Stomach (tissue), 9 donors: ENCODE measurements around the gene EPB41L2. TPM values are rescaled to one million over a fixed set of nuclear protein-coding genes. Genes with fewer than 3 reads are reported as not detected.
A peak's percentile ranks its signal among the peaks of the same experiment; 100 is the strongest.

ENCODE experiments used
- DNase-seq, 2 donors: peaks; one replicate each; pipeline versions ENCODE4 v3.0.0 to v3.0.0-alpha.2; 2013 to 2019
- H3K27ac ChIP-seq, 5 donors: fragments of 200-600 bp in 4 of 5; sonication (generic) in 4 of 5; one replicate each; pipeline ENCODE4 v1.5.1; 2013 to 2019; ENCODE audit warnings: mild to moderate bottlenecking in 1 of 5, moderate library complexity in 1 of 5
- H3K27me3 ChIP-seq, 3 donors: fragments of 200-600 bp; sonication (generic); one replicate each; pipeline ENCODE4 v1.5.1; 2017 to 2019; ENCODE audit warnings: mixed run types in 1 of 3
- H3K36me3 ChIP-seq, 4 donors: fragments of 200-600 bp; sonication (generic); 1 replicate in 3 of 4; 2 replicates in 1 of 4; pipeline ENCODE4 v1.5.1; 2016 to 2019
- H3K4me1 ChIP-seq, 4 donors: fragments of 200-600 bp; sonication (generic); one replicate each; pipeline ENCODE4 v1.5.1; 2016 to 2019
- H3K4me3 ChIP-seq, 4 donors: fragments of 200-600 bp; sonication (generic) in 3 of 4; one replicate each; pipeline ENCODE4 v1.5.1; 2016 to 2019; ENCODE audit warnings: mild to moderate bottlenecking in 1 of 4
- H3K9me3 ChIP-seq, 4 donors: fragments of 200-600 bp; sonication (generic); one replicate each; pipeline ENCODE4 v1.5.1; 2016 to 2019
- CTCF ChIP-seq, 7 experiments: fragments of 450-650 bp in 4 of 7; fragments of 200-600 bp in 3 of 7; sonication (generic) in 3 of 7; IDR thresholded peaks; one replicate each; pipeline ENCODE4 v1.5.1; 2016 to 2019; ENCODE audit warnings: antibody characterized with exemption in 7 of 7, control low read depth in 2 of 7, mild to moderate bottlenecking in 1 of 7
- EP300 ChIP-seq: sonication (generic); formaldehyde crosslinking; IDR thresholded peaks from one replicate; pipeline ENCODE4 v1.6.1; 2017; ENCODE audit warnings: antibody characterized with exemption
- POLR2A ChIP-seq, 4 donors: fragments of 450-650 bp; IDR thresholded peaks; one replicate each; pipeline ENCODE4 v1.6.1; 2016; ENCODE audit warnings: antibody characterized with exemption in 4 of 4, control low read depth in 2 of 4, mild to moderate bottlenecking in 1 of 4, moderate library complexity in 1 of 4
- POLR2AphosphoS5 ChIP-seq, 3 donors: sonication (generic); formaldehyde crosslinking; IDR thresholded peaks; one replicate each; pipeline ENCODE4 v1.6.1; 2016; ENCODE audit warnings: antibody characterized with exemption in 3 of 3
- WGBS, 5 donors: extraction: QIAGEN DNeasy Blood & Tissue Kit in 3 of 5; methylation state at CpG; one replicate each; pipeline versions ENCODE4 v1.1.5 to v1.1.7; 2013 to 2018; 5-methylcytosine and 5-hydroxymethylcytosine counted together
- intact Hi-C: fragments of 100-400 bp; cut with DNase I; formaldehyde crosslinking; loops from one replicate; pipeline ENCODE4 v1.15.1; 2023; ENCODE audit warnings: low total_unique reads
- polyA plus RNA-seq, 3 donors: library from polyadenylated mRNA; stranded (reverse); fragments of 200-250 nt; gene quantifications; one replicate each; pipeline ENCODE4 v1.2.3, GENCODE V29; 2013
- total RNA-seq, 5 donors: library from RNA; depleted of rRNA; stranded (reverse); fragments of >200 nt; gene quantifications; one replicate each; pipeline versions ENCODE4 v1.1.0 to v1.2.3, GENCODE V29; 2014 to 2016
- donor health status: healthy with polysubstance abuse.
- donor health status: Bipolar disorder and iron deficiency.
- donor health status: healthy.

Gene EPB41L2
- total and polyA plus RNA-seq, 8 donors: 12.5 to 238 (median 30.2) TPM

- intact Hi-C loops: no loop called here
- Histone ChIP-seq H3K27ac (no peak overlapping the region), H3K9me3 (no peaks in the 10 kb centered on the region), H3K4me3 (no peak overlapping the region), H3K4me1 (peaks cover 0 to 9% (median 1%) of the 10 kb centered on the region in 4 donors), H3K36me3 (no peaks in the 10 kb centered on the region), H3K27me3 (no peaks in the 10 kb centered on the region)
- 90 to 98% (median 98%) methylated on average over 6 of the region's 6 CpGs for WGBS, 5 donors
- no peak for DNase-seq
- TF ChIP-seq CTCF (IDR thresholded peaks at IDR 0.05) (no peak), POLR2A (IDR thresholded peaks at IDR 0.05) (no peak), EP300 (no peak), POLR2AphosphoS5 (IDR thresholded peaks at IDR 0.05) (no peak)
Measured at GRCh38 chr6:131024565-131024964, 38.5 kb downstream of the EPB41L2 start.

GRCh38 chr6:131023834-131024504 lies 39.1 kb downstream of the EPB41L2 start:
- peak in 1 of 2 donors; percentile 9 for DNase-seq
- no peaks in the 10 kb centered on the region for H3K9me3 ChIP-seq
- WGBS, 5 donors: 42 to 71% (median 58%) methylated on average over 3 of the region's 3 CpGs
- H3K36me3 ChIP-seq: no peaks in the 10 kb centered on the region
- TF ChIP-seq CTCF (IDR thresholded peaks at IDR 0.05): no peak
- no peak for TF ChIP-seq EP300
- no peak for TF ChIP-seq POLR2AphosphoS5 (IDR thresholded peaks at IDR 0.05)
- no peak for TF ChIP-seq POLR2A (IDR thresholded peaks at IDR 0.05)
- H3K27ac ChIP-seq: no peak overlapping the region
- peaks cover 0 to 7% (median 0%) of the 10 kb centered on the region in 4 donors for H3K4me1 ChIP-seq
- H3K4me3 ChIP-seq: no peak overlapping the region
- intact Hi-C loops: no loop called here
- no peaks in the 10 kb centered on the region for H3K27me3 ChIP-seq

GRCh38 chr6:131022691-131023090 lies 40.4 kb downstream of the EPB41L2 start:
- no peak overlapping the region for H3K27ac ChIP-seq
- no peaks in the 10 kb centered on the region for H3K36me3 ChIP-seq
- DNase-seq: no peak
- TF ChIP-seq EP300: no peak
- TF ChIP-seq POLR2AphosphoS5 (IDR thresholded peaks at IDR 0.05): no peak
- no peak for TF ChIP-seq POLR2A (IDR thresholded peaks at IDR 0.05)
- no peak for TF ChIP-seq CTCF (IDR thresholded peaks at IDR 0.05)
- no peaks in the 10 kb centered on the region for H3K9me3 ChIP-seq
- intact Hi-C loops: no loop called here
- H3K4me3 ChIP-seq: no peak overlapping the region
- 61 to 72% (median 64%) methylated on average over 4 of the region's 4 CpGs for WGBS, 5 donors
- no peaks in the 10 kb centered on the region for H3K27me3 ChIP-seq
- H3K4me1 ChIP-seq: peaks cover 0 to 9% (median 0%) of the 10 kb centered on the region in 4 donors

GRCh38 chr6:131017962-131018361 lies 45.1 kb downstream of the EPB41L2 start:
- peaks cover 6 to 44% (median 29%) of the 10 kb centered on the region in 4 donors for H3K4me1 ChIP-seq
- H3K4me3 ChIP-seq: no peak overlapping the region
- H3K27me3 ChIP-seq: no peaks in the 10 kb centered on the region
- 94 to 98% (median 96%) methylated on average over 3 of the region's 3 CpGs for WGBS, 5 donors
- DNase-seq: no peak
- no peak overlapping the region for H3K27ac ChIP-seq
- no peak for TF ChIP-seq CTCF (IDR thresholded peaks at IDR 0.05)
- TF ChIP-seq EP300: no peak
- TF ChIP-seq POLR2A (IDR thresholded peaks at IDR 0.05): no peak
- TF ChIP-seq POLR2AphosphoS5 (IDR thresholded peaks at IDR 0.05): no peak
- intact Hi-C loops: no loop called here
- H3K9me3 ChIP-seq: no peaks in the 10 kb centered on the region
- no peaks in the 10 kb centered on the region for H3K36me3 ChIP-seq
